Fibroblast of lung (primary cell): ENCODE results near the gene UBD.

Source experiments
- CTCF ChIP-seq, 2 donors: IDR thresholded peaks in 1 of 2; conservative IDR thresholded peaks in 1 of 2; 1 replicate in 1 of 2; 2 replicates in 1 of 2; pipeline ENCODE4 v1.5.1; 2011 to 2012; ENCODE audit warnings: low read length in 2 of 2, control low read depth in 1 of 2, inconsistent platforms in 1 of 2, low read depth in 1 of 2, mild to moderate bottlenecking in 1 of 2
- EZH2 ChIP-seq: IDR thresholded peaks from 2 replicates; pipeline ENCODE4 v1.5.1; 2012; ENCODE audit warnings: low read length, control low read depth, mild to moderate bottlenecking; ENCODE audit errors: missing control alignments

DNA sequence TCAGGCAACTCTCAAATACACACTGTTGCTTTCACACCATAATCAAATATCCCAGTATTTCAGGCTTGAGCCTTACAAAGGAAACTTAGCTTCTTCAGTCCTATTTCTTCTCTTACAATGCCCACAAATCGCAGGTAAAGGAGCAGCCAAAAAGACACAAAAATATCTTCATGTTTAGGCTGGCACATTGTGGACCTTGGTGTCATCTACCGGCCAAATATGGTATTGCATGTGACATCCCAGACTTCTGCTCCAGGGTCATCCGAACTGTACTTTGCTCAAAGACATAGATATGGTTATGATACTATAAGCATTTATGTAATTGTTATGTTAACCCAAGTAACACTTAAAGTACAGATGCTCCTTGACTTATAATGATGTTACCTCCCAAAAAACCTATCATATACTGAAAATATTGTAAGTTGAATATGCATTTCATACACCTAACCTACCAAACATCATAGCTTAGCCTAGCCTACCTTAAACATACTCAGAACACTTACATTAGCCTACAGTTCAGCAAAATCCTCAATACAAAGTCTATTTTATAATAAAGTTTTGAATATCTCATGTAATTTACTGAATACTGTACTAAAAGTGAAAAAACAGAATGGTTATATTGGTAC is 30.0 kb upstream of the UBD start:
- peak; percentile 95 to 98 for TF ChIP-seq CTCF (conservative IDR thresholded peaks at IDR 0.05 in 1 of 2, IDR thresholded peaks at IDR 0.05 in 1 of 2; ENCODE audit: low read depth in 1 of 2, low read length in 2 of 2)
- TF ChIP-seq EZH2 = no peak
